ENCODE data around the gene CLIC1. TPM values are rescaled to one million over a fixed set of nuclear protein-coding genes. Genes with fewer than 3 reads are reported as not detected.

The CLIC1 gene
- total and polyA plus RNA-seq, 2 donors (not counting 1 experiment from before 2014, with no cell fraction given): 216 to 290 TPM

DNA sequence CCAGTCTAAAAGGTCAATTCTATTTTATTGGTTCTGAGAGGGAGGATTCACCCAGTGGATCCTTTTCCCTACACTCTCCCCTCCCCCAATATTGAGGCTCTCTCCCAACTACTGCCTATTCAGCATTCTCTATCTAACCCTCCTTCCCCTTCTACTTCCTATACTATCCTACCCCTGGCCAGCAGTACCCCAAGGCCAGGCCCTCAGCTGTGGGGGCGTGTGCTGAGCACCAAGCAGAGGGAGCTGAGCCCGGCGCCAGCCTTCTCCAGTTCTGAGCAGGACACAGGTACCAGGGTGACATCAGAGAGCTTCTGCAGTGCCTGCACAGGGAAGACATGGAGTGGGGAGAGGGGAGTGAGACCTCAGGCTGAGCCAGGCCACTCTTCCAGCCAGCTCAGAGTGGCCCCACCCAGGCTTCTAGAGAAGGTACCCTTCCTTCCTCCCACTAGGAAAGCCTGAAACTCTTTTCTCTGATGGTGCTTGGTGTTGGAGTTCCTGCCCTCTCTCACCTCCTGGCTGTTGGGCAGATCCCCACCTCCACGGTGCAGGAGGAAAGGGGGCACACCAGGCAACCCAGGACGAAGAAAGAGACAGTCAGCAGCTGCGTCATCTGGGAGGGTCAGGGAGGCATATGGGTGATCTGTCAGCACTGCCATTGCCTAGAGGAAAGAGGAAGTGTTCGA lies 9.2 kb downstream of the CLIC1 start:
- Mint-ChIP-seq H3K27ac (peak overlapping the region; percentile 95), H3K4me1 (peaks cover 73% of the 10 kb centered on the region), H3K4me3 (peak overlapping the region; percentile 99), H3K9me3 (ENCODE audit: insufficient read depth) (no peaks in the 10 kb centered on the region), H3K27me3 (no peaks in the 10 kb centered on the region)
- Histone ChIP-seq H2AFZ (ENCODE audit: insufficient read depth, low read depth, low read length, poor library complexity, severe bottlenecking) (peak overlapping the region; percentile 71), H4K20me1 (ENCODE audit: control insufficient read depth, insufficient read depth, low read length, poor library complexity, severe bottlenecking) (peaks cover 8% of the 10 kb centered on the region), H3K9me3 (ENCODE audit: control extremely low read depth in 1 of 3, control insufficient read depth in 2 of 3, insufficient read depth in 1 of 3, low read length in 2 of 3) (no peaks in the 10 kb centered on the region), H3K27me3 (replicated peaks in 1 of 4; ENCODE audit: control extremely low read depth in 1 of 4, control insufficient read depth in 3 of 4, insufficient read depth in 4 of 4, low read length in 3 of 4) (no peaks in the 10 kb centered on the region), H3K36me3 (replicated peaks in 1 of 2; ENCODE audit: control extremely low read depth in 1 of 2, control insufficient read depth in 1 of 2, extremely low read depth in 1 of 2, insufficient read depth in 2 of 2, low read length in 1 of 2) (peaks cover 1 to 35% of the 10 kb centered on the region in 2 experiments), H3K4me3 (ENCODE audit: control extremely low read depth in 1 of 5, extremely low read depth in 1 of 5, insufficient read depth in 1 of 5, low read depth in 2 of 5, low read length in 4 of 5) (peak overlapping the region in 3 of 5 experiments; percentile 16 to 50 (median 27)), H3K9ac (ENCODE audit: low read length) (peak overlapping the region; percentile 42), H3K4me2 (replicated peaks; ENCODE audit: low read depth, low read length, poor library complexity, severe bottlenecking) (peak overlapping the region; percentile 88), H3K4me1 (ENCODE audit: control insufficient read depth in 2 of 2, insufficient read depth in 2 of 2, low read length in 2 of 2) (peaks cover 43 to 58% of the 10 kb centered on the region in 2 donors), H3K27ac (ENCODE audit: low read length in 2 of 2) (peak overlapping the region; percentile 78 to 82), H3K79me2 (ENCODE audit: control insufficient read depth, insufficient read depth, low read length) (peaks cover 22% of the 10 kb centered on the region)
- POLR2A ChIA-PET: interaction anchor here (0.5 to 2.3 kb wide), 15 partner anchors 10 to 1557 kb away, joined by 3 to 36 read pairs (median 4); partner anchors contain the start of genes ABHD16A, BAG6, CLIC1 and HSPA1B
- CTCF ChIA-PET: interaction anchor here (0.5 to 6.3 kb wide), 27 partner anchors 11 to 225 kb away, joined by 3 to 90 read pairs (median 4); partner anchors contain the start of genes ABHD16A, APOM, CLIC1 and LY6G5C
- intact Hi-C loops (cut with micrococcal nuclease): loop anchor here (1.0 to 2.0 kb wide), 4 partner anchors 66 to 136 kb away; partner anchors contain the start of genes C6orf47 and NEU1
- DNase-seq (peak; percentile 89), ATAC-seq (ENCODE audit: low read depth) (peak; percentile 71)
- 92% methylated on average over 3 of the region's 7 CpGs for WGBS (ENCODE audit: insufficient coverage)
- no peak for TF ChIP-seq EZH2 (IDR thresholded peaks at IDR 0.05; ENCODE audit: borderline replicate concordance, insufficient read depth, low read depth, low read length, poor library complexity, severe bottlenecking)
- TF ChIP-seq, protein P1, sequence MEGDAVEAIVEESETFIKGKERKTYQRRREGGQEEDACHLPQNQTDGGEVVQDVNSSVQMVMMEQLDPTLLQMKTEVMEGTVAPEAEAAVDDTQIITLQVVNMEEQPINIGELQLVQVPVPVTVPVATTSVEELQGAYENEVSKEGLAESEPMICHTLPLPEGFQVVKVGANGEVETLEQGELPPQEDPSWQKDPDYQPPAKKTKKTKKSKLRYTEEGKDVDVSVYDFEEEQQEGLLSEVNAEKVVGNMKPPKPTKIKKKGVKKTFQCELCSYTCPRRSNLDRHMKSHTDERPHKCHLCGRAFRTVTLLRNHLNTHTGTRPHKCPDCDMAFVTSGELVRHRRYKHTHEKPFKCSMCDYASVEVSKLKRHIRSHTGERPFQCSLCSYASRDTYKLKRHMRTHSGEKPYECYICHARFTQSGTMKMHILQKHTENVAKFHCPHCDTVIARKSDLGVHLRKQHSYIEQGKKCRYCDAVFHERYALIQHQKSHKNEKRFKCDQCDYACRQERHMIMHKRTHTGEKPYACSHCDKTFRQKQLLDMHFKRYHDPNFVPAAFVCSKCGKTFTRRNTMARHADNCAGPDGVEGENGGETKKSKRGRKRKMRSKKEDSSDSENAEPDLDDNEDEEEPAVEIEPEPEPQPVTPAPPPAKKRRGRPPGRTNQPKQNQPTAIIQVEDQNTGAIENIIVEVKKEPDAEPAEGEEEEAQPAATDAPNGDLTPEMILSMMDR (IDR thresholded peaks at IDR 0.05): no peak
